ENCODE measurements around the gene OTUB2. TPM values are rescaled to one million over a fixed set of nuclear protein-coding genes. Genes with fewer than 3 reads are reported as not detected.

OTUB2 gene
- total RNA-seq, 4 donors from 2014 or later: 0.47 to 1.7 (median 0.96) TPM

DNA sequence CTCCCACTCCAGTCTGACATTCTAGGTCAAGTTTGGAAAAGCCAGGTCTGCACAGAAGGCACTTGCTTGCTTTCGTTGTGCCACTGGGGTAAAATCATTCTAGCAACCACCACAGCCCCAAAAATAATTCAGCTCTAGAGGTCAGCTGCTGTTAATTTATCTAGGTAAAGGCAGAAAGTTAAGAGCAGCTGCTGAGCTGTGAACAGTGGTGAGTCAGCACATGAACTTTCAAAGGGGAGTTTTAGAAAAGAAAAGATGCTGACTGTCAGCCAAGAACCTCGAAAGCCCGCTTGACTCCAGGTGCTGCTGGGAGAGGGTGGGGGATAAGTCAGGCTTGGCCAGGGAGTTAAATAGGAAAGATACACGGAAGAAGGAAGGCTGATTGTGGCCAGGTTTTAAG lies 16.4 kb upstream of the OTUB2 start:
- peak; percentile 72 for ATAC-seq (ENCODE audit: low FRiP score)
- TF ChIP-seq, protein P1, sequence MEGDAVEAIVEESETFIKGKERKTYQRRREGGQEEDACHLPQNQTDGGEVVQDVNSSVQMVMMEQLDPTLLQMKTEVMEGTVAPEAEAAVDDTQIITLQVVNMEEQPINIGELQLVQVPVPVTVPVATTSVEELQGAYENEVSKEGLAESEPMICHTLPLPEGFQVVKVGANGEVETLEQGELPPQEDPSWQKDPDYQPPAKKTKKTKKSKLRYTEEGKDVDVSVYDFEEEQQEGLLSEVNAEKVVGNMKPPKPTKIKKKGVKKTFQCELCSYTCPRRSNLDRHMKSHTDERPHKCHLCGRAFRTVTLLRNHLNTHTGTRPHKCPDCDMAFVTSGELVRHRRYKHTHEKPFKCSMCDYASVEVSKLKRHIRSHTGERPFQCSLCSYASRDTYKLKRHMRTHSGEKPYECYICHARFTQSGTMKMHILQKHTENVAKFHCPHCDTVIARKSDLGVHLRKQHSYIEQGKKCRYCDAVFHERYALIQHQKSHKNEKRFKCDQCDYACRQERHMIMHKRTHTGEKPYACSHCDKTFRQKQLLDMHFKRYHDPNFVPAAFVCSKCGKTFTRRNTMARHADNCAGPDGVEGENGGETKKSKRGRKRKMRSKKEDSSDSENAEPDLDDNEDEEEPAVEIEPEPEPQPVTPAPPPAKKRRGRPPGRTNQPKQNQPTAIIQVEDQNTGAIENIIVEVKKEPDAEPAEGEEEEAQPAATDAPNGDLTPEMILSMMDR (IDR thresholded peaks at IDR 0.05): no peak
- DNase-seq (ENCODE audit: low spot score): no peak

GRCh38 chr14:94010625-94011024 lies 15.5 kb upstream of the OTUB2 start:
- ATAC-seq (ENCODE audit: low FRiP score): no peak
- DNase-seq (ENCODE audit: low spot score): no peak
- TF ChIP-seq, protein P1 (IDR thresholded peaks at IDR 0.05): no peak

- no peak for DNase-seq (ENCODE audit: low spot score)
Observed at GRCh38 chr14:94011795-94012194, 14.3 kb upstream of the OTUB2 start.

GRCh38 chr14:94014382-94014781 lies 11.8 kb upstream of the OTUB2 start:
- ATAC-seq (ENCODE audit: low FRiP score) (no peak), DNase-seq (ENCODE audit: low spot score) (no peak)
- TF ChIP-seq, protein P1 (IDR thresholded peaks at IDR 0.05): no peak

More at GRCh38 chr14:94011795-94012194, 14.3 kb upstream of the OTUB2 start:
- TF ChIP-seq, protein P1 (IDR thresholded peaks at IDR 0.05): no peak
- ATAC-seq (ENCODE audit: low FRiP score): no peak

GRCh38 chr14:94015223-94015622 lies 10.9 kb upstream of the OTUB2 start:
- ATAC-seq (ENCODE audit: low FRiP score) (no peak), DNase-seq (ENCODE audit: low spot score) (no peak)
- TF ChIP-seq, protein P1 (IDR thresholded peaks at IDR 0.05): no peak

DNA sequence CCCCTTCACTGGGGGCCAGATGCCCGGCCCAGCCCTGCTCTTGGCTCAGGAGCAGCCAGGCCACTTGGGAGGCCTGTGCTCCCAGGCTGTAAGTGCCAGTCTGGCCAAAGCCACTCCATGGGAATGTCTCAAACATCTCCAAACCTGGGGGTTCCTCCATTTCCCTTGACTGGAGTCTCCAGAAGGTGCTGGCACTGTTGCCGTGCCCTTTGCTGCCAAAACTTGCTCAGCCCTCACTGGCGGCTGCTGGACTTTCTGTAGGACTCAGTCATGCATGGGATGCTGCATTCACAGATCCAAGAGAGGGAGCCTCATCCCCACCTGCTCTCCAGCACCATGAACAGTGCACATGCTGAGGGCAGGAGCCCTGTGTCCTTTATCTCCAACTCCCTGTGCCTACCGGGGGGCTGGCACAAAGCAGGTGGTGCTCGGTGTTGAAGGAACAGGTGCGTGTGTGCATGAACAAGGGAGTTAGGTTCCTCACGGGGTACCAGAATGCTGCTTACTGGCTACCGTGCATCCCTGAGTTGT lies 9.6 kb upstream of the OTUB2 start:
- DNase-seq (ENCODE audit: low spot score): no peak
- TF ChIP-seq, protein P1 (IDR thresholded peaks at IDR 0.05): no peak
- ATAC-seq (ENCODE audit: low FRiP score): no peak

- TF ChIP-seq, protein P1 (IDR thresholded peaks at IDR 0.05): no peak
- ATAC-seq (ENCODE audit: low FRiP score) (no peak), DNase-seq (ENCODE audit: low spot score) (no peak)
Observed at GRCh38 chr14:94018308-94018707, 7.8 kb upstream of the OTUB2 start.

Measured in omental fat pad (tissue), 4 donors.